HG03025 (cell line): ENCODE results near the gene HOXB7.

Source experiments
- ATAC-seq: cut with Tn5 transposase; IDR thresholded peaks from one replicate; pipeline ENCODE4 v1.9.1; 2021; ENCODE audit warnings: mild to moderate bottlenecking, moderate library complexity; ENCODE audit not compliant: unreplicated experiment, low FRiP score

The HOXB7 gene

GRCh38 chr17:48610282-48611211 is at the start of gene HOXB7:
HOXB7 (minus strand) TSS chr17:48611017; CDS start chr17:48610918, 99 bp downstream.
- no peak for ATAC-seq

- ATAC-seq = no peak
Observed at GRCh38 chr17:48655913-48656312, 45.1 kb upstream of the HOXB7 start.

DNA sequence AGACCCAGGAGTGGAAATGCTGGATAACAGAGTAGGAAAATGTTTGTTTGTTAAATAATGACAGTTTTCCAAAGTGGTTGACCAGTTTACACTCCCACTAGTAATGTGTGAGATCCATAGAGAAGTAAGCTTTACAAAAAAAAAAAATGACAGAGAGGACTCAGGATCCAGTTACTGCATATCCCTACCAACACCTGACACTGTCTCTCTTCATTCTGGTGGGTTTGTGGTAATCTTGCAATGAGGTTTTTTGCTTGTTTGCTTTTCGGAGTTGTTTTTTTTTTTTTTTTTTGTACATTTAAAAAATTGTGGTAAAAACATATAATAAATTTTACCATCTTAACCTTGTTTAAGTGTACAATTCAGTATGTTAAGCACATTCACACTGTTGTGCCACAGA is 38.9 kb upstream of the HOXB7 start:
- no peak for ATAC-seq

DNA sequence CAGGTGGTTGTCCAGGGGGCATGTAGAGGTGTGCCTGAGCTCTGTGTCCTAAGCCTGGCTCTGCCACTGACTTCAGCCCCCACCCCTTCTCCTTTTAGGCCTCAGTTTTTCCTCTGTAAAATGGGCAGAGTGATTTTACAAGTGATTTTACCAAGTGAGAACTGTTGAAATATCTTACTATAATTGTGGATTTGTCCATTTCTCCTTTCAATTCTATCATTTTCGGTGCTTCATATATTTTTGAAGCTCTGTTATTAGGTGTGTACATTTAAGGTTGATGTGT is 37.1 kb upstream of the HOXB7 start:
- no peak for ATAC-seq

DNA sequence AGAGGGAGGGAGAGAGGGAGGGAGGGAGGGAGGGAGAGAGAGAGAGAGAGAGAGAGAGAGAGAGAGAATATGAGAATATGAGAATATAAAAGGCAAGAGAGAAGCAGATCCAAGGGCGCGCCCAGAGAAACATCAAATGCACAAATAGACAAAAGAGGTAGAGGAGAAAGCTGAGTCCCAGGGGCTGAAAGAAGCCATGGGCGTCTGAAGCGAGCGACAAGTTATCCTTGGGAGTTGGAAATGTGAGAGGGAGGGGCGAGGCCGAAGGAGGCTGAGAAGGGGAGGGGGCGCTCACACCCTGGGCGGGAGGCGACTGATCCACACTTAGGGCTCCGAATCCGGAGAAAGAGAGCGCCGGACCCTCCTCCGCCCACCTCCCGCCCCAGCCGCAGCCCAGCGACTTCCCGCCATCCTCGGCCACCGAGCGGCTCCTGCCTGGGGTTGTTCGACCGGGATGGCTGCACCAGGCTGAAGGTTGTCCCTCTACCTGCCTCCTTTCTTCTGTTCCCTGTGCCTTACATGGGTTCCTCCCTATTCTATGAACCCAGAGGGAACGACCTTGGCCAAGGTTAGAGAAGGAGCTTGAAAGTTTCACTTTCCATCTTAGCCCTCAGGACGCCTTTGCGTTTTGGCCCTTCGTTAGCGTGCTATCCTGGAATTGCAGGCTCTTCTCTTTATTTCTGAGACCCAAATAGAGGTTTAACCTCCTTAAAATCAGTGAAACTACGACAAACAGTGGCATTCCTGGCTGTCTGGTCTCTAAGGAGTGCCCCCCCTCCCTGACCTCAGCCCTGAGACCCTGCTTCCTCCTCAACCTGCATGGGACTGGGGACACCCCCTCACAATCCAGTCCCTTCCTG is 36.5 kb upstream of the HOXB7 start:
- no peak for ATAC-seq

- ATAC-seq = no peak
Observed at GRCh38 chr17:48646183-48647102, 35.6 kb upstream of the HOXB7 start.

DNA sequence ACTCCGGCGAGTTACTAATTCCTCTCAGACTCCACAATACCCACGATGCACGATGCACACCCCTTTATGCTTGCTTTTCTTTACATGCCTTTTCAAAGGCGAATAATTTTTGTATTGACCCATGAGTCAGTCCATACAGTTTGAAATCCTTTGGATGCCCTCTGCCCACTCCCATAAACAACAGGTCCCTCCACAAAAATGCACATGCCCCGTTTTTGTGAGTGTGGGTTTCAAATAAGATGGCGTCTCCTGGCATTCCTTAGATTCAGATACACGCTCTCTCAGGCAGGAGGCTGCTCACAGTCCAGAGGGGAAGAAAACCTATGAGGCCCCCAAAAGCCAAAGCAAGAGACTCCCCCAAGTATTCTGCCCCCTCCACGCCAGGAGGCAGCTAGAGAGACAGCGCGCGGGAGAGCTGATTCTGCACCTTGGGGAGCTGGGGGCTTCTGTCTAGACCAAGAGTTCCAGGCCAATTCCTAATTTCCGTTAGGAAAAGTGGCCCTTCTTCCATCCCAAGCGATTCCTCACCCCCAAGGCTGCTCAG is 34.9 kb upstream of the HOXB7 start:
- ATAC-seq = no peak

GRCh38 chr17:48644910-48645557 is 34.2 kb upstream of the HOXB7 start:
- ATAC-seq = no peak

DNA sequence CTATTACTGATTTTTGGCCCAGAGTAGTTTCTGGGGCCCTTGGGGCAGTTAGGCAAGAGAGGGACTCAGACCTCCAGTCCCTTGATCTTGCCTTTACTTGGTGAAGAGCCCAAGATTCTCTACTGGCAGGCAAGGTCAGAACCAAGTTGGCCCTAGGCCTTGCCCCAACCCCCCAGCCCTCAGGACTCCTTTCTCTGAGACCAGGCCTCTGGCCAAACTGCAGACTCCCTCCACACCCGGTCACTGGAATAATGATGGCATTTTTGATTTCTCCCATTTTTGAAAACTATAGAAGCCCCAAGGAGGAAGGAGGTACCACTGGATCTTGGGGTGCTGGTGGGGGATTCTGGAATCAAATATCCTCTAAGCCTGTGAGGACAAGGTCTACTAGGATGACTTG is 33.3 kb upstream of the HOXB7 start:
- no peak for ATAC-seq

- ATAC-seq = no peak
Observed at GRCh38 chr17:48643697-48644012, 32.8 kb upstream of the HOXB7 start.

DNA sequence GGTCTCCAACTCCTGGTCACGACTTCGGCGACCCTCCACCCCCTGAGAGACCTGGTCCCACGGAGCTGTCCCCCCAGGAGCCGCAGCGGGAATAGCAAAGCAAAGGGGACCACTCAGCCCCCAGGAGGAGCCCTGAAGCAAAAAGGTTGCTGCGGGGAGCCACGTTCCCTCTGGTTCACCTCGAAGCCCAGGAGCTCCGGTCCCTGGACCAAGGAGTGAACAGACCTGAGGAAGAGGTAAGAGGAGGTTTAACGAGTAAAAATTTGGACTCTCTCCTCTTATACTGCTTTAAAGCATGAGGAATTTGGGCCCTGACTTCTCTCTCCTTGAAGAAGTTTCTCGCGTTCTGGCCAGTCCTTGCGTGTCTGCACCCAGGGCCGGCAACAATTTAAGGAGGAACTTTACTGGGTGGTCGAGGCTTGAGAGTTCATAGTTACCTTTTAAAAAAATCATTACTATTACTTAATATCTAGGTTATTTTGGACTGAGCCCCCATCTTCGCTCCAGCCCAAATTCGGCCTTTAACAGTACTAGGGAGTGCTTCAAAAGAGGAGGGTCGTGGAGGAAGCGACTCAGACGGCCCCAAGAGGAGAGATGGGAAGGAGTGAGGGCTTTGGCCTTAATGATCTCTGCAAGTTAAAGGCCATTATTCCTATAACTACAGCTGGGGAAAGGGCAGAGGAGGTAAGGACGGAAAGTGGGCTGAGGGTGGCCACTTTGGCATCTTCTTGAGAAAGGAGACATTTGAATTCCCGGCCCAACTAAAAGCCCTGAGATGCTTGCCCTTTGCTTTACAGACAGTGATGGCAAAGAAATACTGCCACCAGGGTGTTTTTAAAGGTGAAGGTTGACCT is 32.3 kb upstream of the HOXB7 start:
- ATAC-seq = no peak

DNA sequence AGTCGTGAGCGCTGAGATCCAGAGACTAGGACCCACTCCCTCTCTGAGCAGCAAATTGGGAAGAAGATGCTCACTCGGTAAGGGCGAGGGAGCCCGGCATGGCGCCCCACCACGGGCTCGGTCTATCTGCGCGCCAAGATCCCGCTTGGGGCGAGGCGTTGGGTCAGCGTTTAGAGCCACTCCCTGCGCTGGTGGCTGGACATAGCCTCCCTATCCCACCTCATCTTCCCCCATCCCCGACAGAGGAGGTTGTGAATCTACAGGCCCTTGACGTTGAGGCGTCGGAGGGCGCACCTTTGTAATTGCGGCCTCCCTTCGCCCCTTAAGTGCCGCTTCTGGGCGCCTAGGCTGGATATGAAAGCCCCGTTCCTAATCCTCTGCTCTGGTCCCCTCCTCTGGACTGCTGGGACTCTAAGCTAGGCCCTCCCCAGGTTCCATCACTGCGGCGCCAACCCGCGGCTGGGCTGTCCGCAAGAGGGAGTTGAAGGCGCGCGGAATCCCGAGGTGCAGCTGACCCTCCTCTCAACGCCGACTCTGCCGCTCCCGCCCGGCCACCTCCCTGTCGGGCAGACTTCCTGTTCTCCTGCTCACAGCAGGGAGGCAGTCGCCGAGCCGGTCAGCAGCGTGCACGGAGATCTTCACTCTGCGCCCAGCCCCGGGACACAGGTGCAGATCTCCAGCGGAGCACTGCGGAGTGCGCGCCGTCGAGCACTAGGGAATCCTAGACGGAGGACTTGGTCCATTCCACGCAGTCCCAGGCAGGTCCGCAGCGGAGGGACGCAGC is 31.4 kb upstream of the HOXB7 start:
- ATAC-seq = no peak

- ATAC-seq = no peak
Observed at GRCh38 chr17:48641541-48642058, 30.8 kb upstream of the HOXB7 start.

GRCh38 chr17:48640858-48641180 is 30.0 kb upstream of the HOXB7 start:
- ATAC-seq = no peak

GRCh38 chr17:48639982-48640857 is 29.4 kb upstream of the HOXB7 start:
- no peak for ATAC-seq

GRCh38 chr17:48639136-48639535 is 28.3 kb upstream of the HOXB7 start:
- no peak for ATAC-seq
